Smooth muscle cell (in vitro differentiated cells): Measurements from ENCODE around the gene GALNT10. TPM values are rescaled to one million over a fixed set of nuclear protein-coding genes. Genes with fewer than 3 reads are reported as not detected.

Experiments
- DNase-seq: peaks from one replicate; lab custom pipeline; 2025; ENCODE audit not compliant: unreplicated experiment; lab: John Stamatoyannopoulos, UW
- H2AFZ ChIP-seq: fragments of 200-600 bp; sonication (generic); 2 replicates; pipeline ENCODE4 v1.6.0; 2016; ENCODE audit warnings: antibody characterized with exemption, low read depth, mild to moderate bottlenecking
- H3F3A ChIP-seq: fragments of 200-600 bp; sonication (generic); 2 replicates; pipeline ENCODE4 v1.6.0; 2017; ENCODE audit warnings: antibody characterized with exemption, low read depth
- H3K27ac ChIP-seq: fragments of 200-600 bp; sonication (generic); 2 replicates; pipeline ENCODE4 v1.5.1; 2016; ENCODE audit warnings: low read depth, mild to moderate bottlenecking
- H3K27me3 ChIP-seq: fragments of 200-600 bp; sonication (generic); 2 replicates; pipeline ENCODE4 v1.6.1; 2016; ENCODE audit warnings: low read depth, mild to moderate bottlenecking
- H3K36me3 ChIP-seq: fragments of 200-600 bp; sonication (generic); 2 replicates; pipeline ENCODE4 v1.5.1; 2016; ENCODE audit warnings: low read depth
- H3K4me1 ChIP-seq: fragments of 200-600 bp; sonication (generic); 2 replicates; pipeline ENCODE4 v1.5.1; 2016; ENCODE audit warnings: low read depth
- H3K4me2 ChIP-seq: fragments of 200-600 bp; sonication (generic); 2 replicates; pipeline ENCODE4 v1.6.0; 2016; ENCODE audit warnings: mild to moderate bottlenecking
- H3K4me3 ChIP-seq: fragments of 200-600 bp; sonication (generic); 2 replicates; pipeline ENCODE4 v1.5.1; 2016; ENCODE audit warnings: mild to moderate bottlenecking
- H3K79me2 ChIP-seq: fragments of 200-600 bp; sonication (generic); 2 replicates; pipeline ENCODE4 v1.6.0; 2016; ENCODE audit warnings: low read depth, mild to moderate bottlenecking
- H3K9ac ChIP-seq: fragments of 200-600 bp; sonication (generic); 2 replicates; pipeline ENCODE4 v1.6.0; 2016; ENCODE audit warnings: low read depth
- H3K9me3 ChIP-seq: fragments of 200-600 bp; sonication (generic); replicated peaks from 2 replicates; pipeline ENCODE4 v1.5.1; 2016; ENCODE audit warnings: low read depth
- H4K20me1 ChIP-seq: fragments of 200-600 bp; sonication (generic); 2 replicates; pipeline ENCODE4 v1.6.0; 2016; ENCODE audit warnings: low read depth
- WGBS: methylation state at CpG from one replicate; pipeline ENCODE4 v1.1.7; 2016; ENCODE audit warnings: low lambda C conversion rate; 5-methylcytosine and 5-hydroxymethylcytosine counted together
- polyA plus RNA-seq: library from polyadenylated mRNA; unstranded; fragments of >200 nt; fragmentation: Nextera tagmentation; extraction: Ambion mirVana; gene quantifications from 2 replicates; pipeline ENCODE4 v1.2.1, GENCODE V29; 2016
- total RNA-seq: library from RNA; depleted of rRNA; stranded (reverse); fragments of >200 nt; gene quantifications from 2 replicates; pipeline ENCODE4 v1.2.3, GENCODE V29; 2014
- TF ChIP-seq, protein P1 (sequence below): fragments of 200-600 bp; sonication (generic); IDR thresholded peaks from 2 replicates; pipeline ENCODE4 v1.5.1; 2017; ENCODE audit warnings: borderline replicate concordance, mild to moderate bottlenecking, antibody characterized with exemption; ENCODE audit not compliant: insufficient read depth, poor library complexity, severe bottlenecking

Gene GALNT10
- total and polyA plus RNA-seq, 2 experiments from 2014 or later, result 23.6 to 24.6 TPM

DNA sequence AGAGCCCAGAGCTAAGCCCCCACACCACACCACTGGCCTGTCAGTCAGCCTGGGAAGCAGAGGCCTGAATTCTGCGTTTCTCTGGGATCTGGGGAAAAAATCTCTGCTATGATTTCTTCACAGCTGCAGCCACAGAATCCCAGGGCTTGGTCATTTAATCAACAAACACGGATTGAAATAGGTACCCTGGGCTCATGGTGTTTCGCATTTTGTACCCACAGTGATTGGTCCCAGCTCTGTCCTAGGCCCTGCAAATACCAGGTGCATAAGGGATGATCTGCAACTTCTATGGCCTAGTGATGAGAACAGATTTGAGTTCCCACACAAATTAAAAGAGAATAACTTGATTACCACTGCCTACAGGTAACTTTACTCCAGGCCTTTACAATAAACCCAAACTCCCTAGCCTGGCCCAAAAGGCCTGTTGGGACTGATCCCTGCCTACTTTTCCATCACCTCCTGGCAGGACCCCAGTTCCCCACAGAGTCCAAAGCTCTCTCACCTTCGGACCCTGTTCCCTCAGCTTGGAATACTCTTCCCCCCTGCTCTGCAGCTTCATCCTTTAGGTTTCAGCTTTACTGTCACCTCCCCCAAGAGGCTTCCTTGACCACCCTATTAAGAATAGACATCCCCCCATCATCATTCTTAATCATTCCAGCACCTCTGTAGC, 240.6 kb downstream of the GALNT10 start:
- Histone ChIP-seq H3K9ac (no peak overlapping the region), H4K20me1 (no peaks in the 10 kb centered on the region), H3K27ac (no peak overlapping the region), H3F3A (no peaks in the 10 kb centered on the region), H3K27me3 (no peaks in the 10 kb centered on the region), H2AFZ (no peak overlapping the region), H3K79me2 (no peaks in the 10 kb centered on the region), H3K4me1 (no peaks in the 10 kb centered on the region), H3K4me2 (no peak overlapping the region), H3K4me3 (no peak overlapping the region), H3K9me3 (no peaks in the 10 kb centered on the region), H3K36me3 (no peaks in the 10 kb centered on the region)
- no peak for DNase-seq
- TF ChIP-seq, protein P1, sequence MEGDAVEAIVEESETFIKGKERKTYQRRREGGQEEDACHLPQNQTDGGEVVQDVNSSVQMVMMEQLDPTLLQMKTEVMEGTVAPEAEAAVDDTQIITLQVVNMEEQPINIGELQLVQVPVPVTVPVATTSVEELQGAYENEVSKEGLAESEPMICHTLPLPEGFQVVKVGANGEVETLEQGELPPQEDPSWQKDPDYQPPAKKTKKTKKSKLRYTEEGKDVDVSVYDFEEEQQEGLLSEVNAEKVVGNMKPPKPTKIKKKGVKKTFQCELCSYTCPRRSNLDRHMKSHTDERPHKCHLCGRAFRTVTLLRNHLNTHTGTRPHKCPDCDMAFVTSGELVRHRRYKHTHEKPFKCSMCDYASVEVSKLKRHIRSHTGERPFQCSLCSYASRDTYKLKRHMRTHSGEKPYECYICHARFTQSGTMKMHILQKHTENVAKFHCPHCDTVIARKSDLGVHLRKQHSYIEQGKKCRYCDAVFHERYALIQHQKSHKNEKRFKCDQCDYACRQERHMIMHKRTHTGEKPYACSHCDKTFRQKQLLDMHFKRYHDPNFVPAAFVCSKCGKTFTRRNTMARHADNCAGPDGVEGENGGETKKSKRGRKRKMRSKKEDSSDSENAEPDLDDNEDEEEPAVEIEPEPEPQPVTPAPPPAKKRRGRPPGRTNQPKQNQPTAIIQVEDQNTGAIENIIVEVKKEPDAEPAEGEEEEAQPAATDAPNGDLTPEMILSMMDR, result no peak
- 87% methylated on average over 4 of the region's 4 CpGs for whole genome bisulfite sequencing

DNA sequence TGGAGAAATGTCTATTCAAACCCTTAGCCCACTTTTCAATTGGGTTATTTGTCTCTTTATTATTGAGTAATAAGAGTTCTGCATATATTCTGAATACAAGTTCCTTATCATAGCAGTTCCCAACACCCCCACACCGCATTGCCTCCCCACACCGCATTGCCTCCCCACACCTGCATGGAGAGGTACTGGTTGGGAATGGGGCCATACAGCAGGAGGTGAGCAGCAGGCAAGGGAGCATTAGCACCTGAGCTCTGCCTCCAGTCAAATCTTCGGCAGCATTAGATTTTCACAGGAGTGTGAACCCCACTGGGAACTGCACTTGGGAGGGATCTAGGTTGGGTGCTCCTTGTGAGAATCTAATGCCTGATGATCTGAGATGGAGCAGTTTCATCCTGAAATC, 244.7 kb downstream of the GALNT10 start:
- 100% methylated on average over 3 of the region's 3 CpGs for WGBS
- H4K20me1 ChIP-seq, result no peaks in the 10 kb centered on the region
- no peak for DNase-seq
- no peaks in the 10 kb centered on the region for H3K36me3 ChIP-seq
- no peak overlapping the region for H3K4me3 ChIP-seq
- H3K27me3 ChIP-seq, result no peaks in the 10 kb centered on the region
- TF ChIP-seq, protein P1, result no peak
- no peak overlapping the region for H3K9ac ChIP-seq
- H3F3A ChIP-seq, result no peaks in the 10 kb centered on the region
- no peak overlapping the region for H3K27ac ChIP-seq
- H3K4me2 ChIP-seq, result no peak overlapping the region
- H2AFZ ChIP-seq, result no peak overlapping the region
- H3K4me1 ChIP-seq, result no peaks in the 10 kb centered on the region
- no peaks in the 10 kb centered on the region for H3K9me3 ChIP-seq
- no peaks in the 10 kb centered on the region for H3K79me2 ChIP-seq

GRCh38 chr5:154437281-154437965, 246.9 kb downstream of the GALNT10 start:
- Histone ChIP-seq H3K9me3 (no peaks in the 10 kb centered on the region), H3K27me3 (no peaks in the 10 kb centered on the region), H3K4me2 (no peak overlapping the region), H3F3A (no peaks in the 10 kb centered on the region), H3K79me2 (no peaks in the 10 kb centered on the region), H2AFZ (no peak overlapping the region), H3K4me1 (no peaks in the 10 kb centered on the region), H3K9ac (no peak overlapping the region), H3K4me3 (no peak overlapping the region), H3K36me3 (no peaks in the 10 kb centered on the region), H3K27ac (no peak overlapping the region), H4K20me1 (no peaks in the 10 kb centered on the region)
- 81% methylated on average over 5 of the region's 5 CpGs for WGBS
- DNase-seq, result no peak
- TF ChIP-seq, protein P1, result no peak
